ENCODE measurements around the gene UGT2B7. TPM values are rescaled to one million over a fixed set of nuclear protein-coding genes. Genes with fewer than 3 reads are reported as not detected.

UGT2B7 gene
- total RNA-seq, 1 experiment from 2014 or later = 3.0 TPM

DNA sequence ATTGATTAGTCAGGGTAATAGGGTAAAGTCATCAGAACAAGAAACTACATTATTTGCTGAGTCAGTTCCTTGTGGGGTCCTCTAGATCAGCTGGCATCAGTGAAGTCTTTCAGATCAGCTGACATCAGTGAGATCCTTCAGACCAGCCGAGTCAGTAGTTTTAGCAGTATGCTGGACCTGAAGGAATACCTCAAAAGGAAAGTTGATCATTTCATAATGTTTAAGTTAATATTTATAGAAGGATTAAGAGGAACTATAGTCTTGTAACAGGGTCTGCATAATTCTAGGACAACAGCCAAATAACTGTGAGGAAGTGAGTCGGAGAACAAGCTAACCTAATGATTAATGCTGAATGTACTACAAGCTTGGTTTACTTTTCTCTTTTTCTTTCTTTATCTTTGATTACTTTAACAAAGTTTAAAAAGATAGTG lies 958 bp upstream of the UGT2B7 start:
- H3K27ac Mint-ChIP-seq (ENCODE audit: unreplicated experiment) = peak overlapping the region; percentile 81
- no peaks in the 10 kb centered on the region for H3K36me3 Mint-ChIP-seq (ENCODE audit: insufficient read depth, unreplicated experiment)
- H3K4me3 Mint-ChIP-seq (ENCODE audit: unreplicated experiment) = no peak overlapping the region
- TF ChIP-seq CTCF (IDR thresholded peaks at IDR 0.05; ENCODE audit: insufficient read depth in 1 of 2, low read depth in 1 of 2, low read length in 1 of 2, severe bottlenecking in 1 of 2, unreplicated experiment in 1 of 2) = no peak
- no peaks in the 10 kb centered on the region for H3K27me3 ChIP-seq (replicated peaks; ENCODE audit: control insufficient read depth, insufficient read depth, low read length)
- DNase-seq = no peak
- intact Hi-C loops (cut with micrococcal nuclease; ENCODE audit: unreplicated experiment) = loop anchor here (10.0 kb wide), 1 partner anchor 61 kb away; no protein-coding TSS in a partner anchor
- no peaks in the 10 kb centered on the region for H3K36me3 ChIP-seq (ENCODE audit: control insufficient read depth, insufficient read depth, low read length)
- peaks cover 31% of the 10 kb centered on the region for H3K4me1 ChIP-seq
- ChIA-PET POLR2A (no interaction called here), CTCF (no interaction called here)
- H3K4me1 Mint-ChIP-seq (ENCODE audit: low read depth, unreplicated experiment) = peaks cover 28% of the 10 kb centered on the region
- peaks cover 16% of the 10 kb centered on the region for H3K9me3 Mint-ChIP-seq (ENCODE audit: unreplicated experiment)
- no TSS peak for BruUV-seq (replicated peaks)
- no peak overlapping the region for H3K4me3 ChIP-seq (ENCODE audit: low read depth, low read length)
- no peaks in the 10 kb centered on the region for H3K27me3 Mint-ChIP-seq (ENCODE audit: insufficient read depth, unreplicated experiment)
- peaks cover 8% of the 10 kb centered on the region; the same call in 1 of the 2 replicates for H3K9me3 ChIP-seq

DNA sequence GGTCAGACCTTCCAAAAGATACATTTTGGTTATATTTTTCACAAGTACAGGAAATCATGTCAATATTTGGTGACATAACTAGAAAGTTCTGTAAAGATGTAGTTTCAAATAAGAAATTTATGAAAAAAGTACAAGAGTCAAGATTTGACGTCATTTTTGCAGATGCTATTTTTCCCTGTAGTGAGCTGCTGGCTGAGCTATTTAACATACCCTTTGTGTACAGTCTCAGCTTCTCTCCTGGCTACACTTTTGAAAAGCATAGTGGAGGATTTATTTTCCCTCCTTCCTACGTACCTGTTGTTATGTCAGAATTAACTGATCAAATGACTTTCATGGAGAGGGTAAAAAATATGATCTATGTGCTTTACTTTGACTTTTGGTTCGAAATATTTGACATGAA lies 536 bp downstream of the UGT2B7 start:
- H3K4me3 Mint-ChIP-seq (ENCODE audit: unreplicated experiment) = no peak overlapping the region
- ChIA-PET POLR2A (no interaction called here), CTCF (no interaction called here)
- no peaks in the 10 kb centered on the region for H3K36me3 Mint-ChIP-seq (ENCODE audit: insufficient read depth, unreplicated experiment)
- no peak overlapping the region for H3K4me3 ChIP-seq (ENCODE audit: low read depth, low read length)
- H3K4me1 Mint-ChIP-seq (ENCODE audit: low read depth, unreplicated experiment) = peaks cover 28% of the 10 kb centered on the region
- no peaks in the 10 kb centered on the region for H3K36me3 ChIP-seq (ENCODE audit: control insufficient read depth, insufficient read depth, low read length)
- intact Hi-C loops (cut with micrococcal nuclease; ENCODE audit: unreplicated experiment) = loop anchor here (1.0 to 10.0 kb wide), 5 partner anchors 62 to 364 kb away; no protein-coding TSS in a partner anchor
- DNase-seq = no peak
- TF ChIP-seq CTCF (IDR thresholded peaks at IDR 0.05; ENCODE audit: insufficient read depth in 1 of 2, low read depth in 1 of 2, low read length in 1 of 2, severe bottlenecking in 1 of 2, unreplicated experiment in 1 of 2) = no peak
- peaks cover 8% of the 10 kb centered on the region; the same call in 1 of the 2 replicates for H3K9me3 ChIP-seq
- no TSS peak for BruUV-seq (replicated peaks)
- H3K27ac Mint-ChIP-seq (ENCODE audit: unreplicated experiment) = no peak overlapping the region
- H3K27me3 ChIP-seq (replicated peaks; ENCODE audit: control insufficient read depth, insufficient read depth, low read length) = no peaks in the 10 kb centered on the region
- peaks cover 16% of the 10 kb centered on the region for H3K9me3 Mint-ChIP-seq (ENCODE audit: unreplicated experiment)
- peaks cover 31% of the 10 kb centered on the region for H3K4me1 ChIP-seq
- no peaks in the 10 kb centered on the region for H3K27me3 Mint-ChIP-seq (ENCODE audit: insufficient read depth, unreplicated experiment)

DNA sequence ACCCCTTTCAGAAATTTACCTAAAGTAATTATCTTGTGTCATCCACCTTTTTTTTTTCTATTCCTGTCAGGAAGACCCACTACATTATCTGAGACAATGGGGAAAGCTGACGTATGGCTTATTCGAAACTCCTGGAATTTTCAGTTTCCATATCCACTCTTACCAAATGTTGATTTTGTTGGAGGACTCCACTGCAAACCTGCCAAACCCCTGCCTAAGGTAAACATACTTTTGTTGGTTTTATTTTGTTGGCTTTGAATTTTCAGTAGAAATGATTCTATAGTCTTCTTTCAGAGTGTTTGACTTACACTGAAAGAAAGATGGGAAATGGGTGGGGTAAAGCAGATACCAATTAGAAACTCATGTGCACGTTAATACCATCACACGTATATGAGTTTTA lies 2.2 kb downstream of the UGT2B7 start:
- H3K4me1 ChIP-seq = peaks cover 31% of the 10 kb centered on the region
- peak in 1 of 2 experiments; percentile 15 for DNase-seq
- BruUV-seq (replicated peaks) = no TSS peak
- intact Hi-C loops (cut with micrococcal nuclease; ENCODE audit: unreplicated experiment) = loop anchor here (10.0 kb wide), 1 partner anchor 64 kb away; no protein-coding TSS in a partner anchor
- H3K36me3 ChIP-seq (ENCODE audit: control insufficient read depth, insufficient read depth, low read length) = no peaks in the 10 kb centered on the region
- CTCF ChIA-PET = no interaction called here
- Mint-ChIP-seq H3K27me3 (ENCODE audit: insufficient read depth, unreplicated experiment) (no peaks in the 10 kb centered on the region), H3K27ac (ENCODE audit: unreplicated experiment) (no peak overlapping the region), H3K9me3 (ENCODE audit: unreplicated experiment) (peaks cover 16% of the 10 kb centered on the region), H3K36me3 (ENCODE audit: insufficient read depth, unreplicated experiment) (no peaks in the 10 kb centered on the region), H3K4me1 (ENCODE audit: low read depth, unreplicated experiment) (peaks cover 28% of the 10 kb centered on the region), H3K4me3 (ENCODE audit: unreplicated experiment) (no peak overlapping the region)
- H3K4me3 ChIP-seq (ENCODE audit: low read depth, low read length) = no peak overlapping the region
- H3K9me3 ChIP-seq = peaks cover 8% of the 10 kb centered on the region; the same call in 1 of the 2 replicates
- no peaks in the 10 kb centered on the region for H3K27me3 ChIP-seq (replicated peaks; ENCODE audit: control insufficient read depth, insufficient read depth, low read length)
- POLR2A ChIA-PET = interaction anchor here (0.6 kb wide), 1 partner anchor 135 kb away, joined by 13 read pairs; no protein-coding TSS in a partner anchor
- no peak for TF ChIP-seq CTCF (IDR thresholded peaks at IDR 0.05; ENCODE audit: insufficient read depth in 1 of 2, low read depth in 1 of 2, low read length in 1 of 2, severe bottlenecking in 1 of 2, unreplicated experiment in 1 of 2)
